ENCODE results near the gene OSBPL3.
A peak's percentile ranks its signal among the peaks of the same experiment; 100 is the strongest.
"Not testable (repeated sequence)": the region's sequence is repeated elsewhere in the genome, so short reads cannot be mapped to it uniquely, and the experiment has no call there.

Gene OSBPL3

GRCh38 chr7:24905996-24906770 lies 73.8 kb downstream of the OSBPL3 start:
- H3K9ac ChIP-seq, result no peak overlapping the region
- TF ChIP-seq Cebpa-rat (IDR thresholded peaks at IDR 0.05), result no peak
- H3K4me1 ChIP-seq, result peaks cover 16% of the 10 kb centered on the region; the same call in 1 of the 2 replicates
- no peak overlapping the region for H3K4me2 ChIP-seq
- H3K27ac ChIP-seq, result no peak overlapping the region
- H3K36me3 ChIP-seq, result peaks cover 7% of the 10 kb centered on the region
- H4K20me1 ChIP-seq, result no peaks in the 10 kb centered on the region
- no peak overlapping the region for H3K4me3 ChIP-seq
- no peaks in the 10 kb centered on the region for H3K27me3 ChIP-seq
- H3K9me3 ChIP-seq, result peaks cover 15% of the 10 kb centered on the region

GRCh38 chr7:24903992-24904391 lies 76.0 kb downstream of the OSBPL3 start:
- H3K4me2 ChIP-seq, H3K27me3 ChIP-seq, H4K20me1 ChIP-seq, H3K4me3 ChIP-seq, H3K4me1 ChIP-seq, H3K9ac ChIP-seq, H3K36me3 ChIP-seq, H3K27ac ChIP-seq: not testable (repeated sequence)
- H3K9me3 ChIP-seq, result peaks cover 13% of the 10 kb centered on the region

GRCh38 chr7:24903559-24903958 lies 76.4 kb downstream of the OSBPL3 start:
- no peaks in the 10 kb centered on the region for H4K20me1 ChIP-seq
- H3K4me3 ChIP-seq, result no peak overlapping the region
- H3K27me3 ChIP-seq, result no peaks in the 10 kb centered on the region
- H3K4me1 ChIP-seq, result peaks cover 7% of the 10 kb centered on the region; the same call in 1 of the 2 replicates
- H3K27ac ChIP-seq, result no peak overlapping the region
- H3K36me3 ChIP-seq, result peaks cover 7% of the 10 kb centered on the region
- TF ChIP-seq Cebpa-rat (IDR thresholded peaks at IDR 0.05), result no peak
- no peak overlapping the region for H3K4me2 ChIP-seq
- H3K9me3 ChIP-seq, result peaks cover 13% of the 10 kb centered on the region
- no peak overlapping the region for H3K9ac ChIP-seq

GRCh38 chr7:24902931-24903330 lies 77.0 kb downstream of the OSBPL3 start:
- H3K4me3 ChIP-seq, result no peak overlapping the region
- H3K9ac ChIP-seq, result no peak overlapping the region
- H3K4me2 ChIP-seq, result no peak overlapping the region
- no peak overlapping the region for H3K27ac ChIP-seq
- H3K27me3 ChIP-seq, result no peaks in the 10 kb centered on the region
- no peak for TF ChIP-seq Cebpa-rat (IDR thresholded peaks at IDR 0.05)
- peaks cover 7% of the 10 kb centered on the region; the same call in 1 of the 2 replicates for H3K4me1 ChIP-seq
- no peaks in the 10 kb centered on the region for H4K20me1 ChIP-seq
- peaks cover 13% of the 10 kb centered on the region for H3K9me3 ChIP-seq
- H3K36me3 ChIP-seq, result peaks cover 7% of the 10 kb centered on the region

GRCh38 chr7:24902276-24902675 lies 77.7 kb downstream of the OSBPL3 start:
- peaks cover 13% of the 10 kb centered on the region for H3K9me3 ChIP-seq
- no peak overlapping the region for H3K4me3 ChIP-seq
- H3K4me2 ChIP-seq, result no peak overlapping the region

GRCh38 chr7:24899905-24900304 lies 80.1 kb downstream of the OSBPL3 start:
- H4K20me1 ChIP-seq, result no peaks in the 10 kb centered on the region
- H3K27ac ChIP-seq, result no peak overlapping the region
- no peak for TF ChIP-seq Cebpa-rat (IDR thresholded peaks at IDR 0.05)
- H3K9ac ChIP-seq, result no peak overlapping the region
- H3K27me3 ChIP-seq, result no peaks in the 10 kb centered on the region
- no peaks in the 10 kb centered on the region for H3K9me3 ChIP-seq
- no peaks in the 10 kb centered on the region for H3K36me3 ChIP-seq
- H3K4me1 ChIP-seq, result peaks cover 11% of the 10 kb centered on the region
- no peak overlapping the region for H3K4me2 ChIP-seq
- no peak overlapping the region for H3K4me3 ChIP-seq

More at GRCh38 chr7:24902276-24902675, 77.7 kb downstream of the OSBPL3 start:
- peaks cover 7% of the 10 kb centered on the region for H3K36me3 ChIP-seq
- TF ChIP-seq Cebpa-rat (IDR thresholded peaks at IDR 0.05), result no peak
- no peaks in the 10 kb centered on the region for H4K20me1 ChIP-seq
- no peak overlapping the region for H3K27ac ChIP-seq
- H3K9ac ChIP-seq, result no peak overlapping the region
- H3K4me1 ChIP-seq, result peaks cover 2% of the 10 kb centered on the region; the same call in 1 of the 2 replicates
- H3K27me3 ChIP-seq, result no peaks in the 10 kb centered on the region

- no peak for TF ChIP-seq Cebpa-rat (IDR thresholded peaks at IDR 0.05)
- H3K9ac ChIP-seq, result no peak overlapping the region
- no peak overlapping the region for H3K4me3 ChIP-seq
- H4K20me1 ChIP-seq, result no peaks in the 10 kb centered on the region
- H3K4me2 ChIP-seq, result no peak overlapping the region
- H3K4me1 ChIP-seq, result peaks cover 11% of the 10 kb centered on the region
- H3K9me3 ChIP-seq, result no peaks in the 10 kb centered on the region
- no peaks in the 10 kb centered on the region for H3K27me3 ChIP-seq
- no peaks in the 10 kb centered on the region for H3K36me3 ChIP-seq
- H3K27ac ChIP-seq, result no peak overlapping the region
Measured at GRCh38 chr7:24899161-24899560, 80.8 kb downstream of the OSBPL3 start.

GRCh38 chr7:24898691-24899090 lies 81.3 kb downstream of the OSBPL3 start:
- H3K36me3 ChIP-seq, result no peaks in the 10 kb centered on the region
- H3K9me3 ChIP-seq, result no peaks in the 10 kb centered on the region
- no peak overlapping the region for H3K27ac ChIP-seq
- H3K27me3 ChIP-seq, result no peaks in the 10 kb centered on the region
- no peak for TF ChIP-seq Cebpa-rat (IDR thresholded peaks at IDR 0.05)
- H4K20me1 ChIP-seq, result no peaks in the 10 kb centered on the region
- no peak overlapping the region for H3K4me3 ChIP-seq
- no peak overlapping the region for H3K9ac ChIP-seq
- peaks cover 11% of the 10 kb centered on the region for H3K4me1 ChIP-seq
- no peak overlapping the region for H3K4me2 ChIP-seq

GRCh38 chr7:24896031-24896501 lies 83.9 kb downstream of the OSBPL3 start:
- TF ChIP-seq Cebpa-rat (IDR thresholded peaks at IDR 0.05), result no peak
- no peaks in the 10 kb centered on the region for H3K9me3 ChIP-seq
- peak overlapping the region; percentile 22; the same call in 1 of the 2 replicates for H3K4me2 ChIP-seq
- H3K4me3 ChIP-seq, result no peak overlapping the region
- H3K27ac ChIP-seq, result no peak overlapping the region
- H3K36me3 ChIP-seq, result 0 out of 2 replicates have a peak, but pooled peaks cover 6% of the 10 kb centered on the region
- H3K9ac ChIP-seq, result no peak overlapping the region
- H4K20me1 ChIP-seq, result no peaks in the 10 kb centered on the region
- H3K27me3 ChIP-seq, result no peaks in the 10 kb centered on the region
- peaks cover 11% of the 10 kb centered on the region for H3K4me1 ChIP-seq

GRCh38 chr7:24894429-24895221 lies 85.4 kb downstream of the OSBPL3 start:
- no peaks in the 10 kb centered on the region for H3K9me3 ChIP-seq
- H3K9ac ChIP-seq, result no peak overlapping the region
- H3K4me3 ChIP-seq, result no peak overlapping the region
- H3K36me3 ChIP-seq, result 0 out of 2 replicates have a peak, but pooled peaks cover 6% of the 10 kb centered on the region
- no peak for TF ChIP-seq Cebpa-rat (IDR thresholded peaks at IDR 0.05)
- H4K20me1 ChIP-seq, result no peaks in the 10 kb centered on the region
- no peaks in the 10 kb centered on the region for H3K27me3 ChIP-seq
- H3K27ac ChIP-seq, result no peak overlapping the region
- H3K4me2 ChIP-seq, result no peak overlapping the region
- H3K4me1 ChIP-seq, result peaks cover 11% of the 10 kb centered on the region

All from BLaER1 (cell line).